GM10248 (cell line): Measurements from ENCODE around the gene SORCS3.

Experiments used
- CTCF ChIA-PET: fragments of 300-600 bp; sonication (Branson Sonifier 250); formaldehyde crosslinking; extraction: SDS; loops from one replicate; lab custom pipeline; 2021; ENCODE audit warnings: antibody characterized with exemption; lab: Yijun Ruan, JAX
- POLR2A ChIA-PET: fragments of 350-650 bp; sonication (Branson Sonifier 250); formaldehyde crosslinking; extraction: SDS; loops from one replicate; lab custom pipeline; 2020; ENCODE audit warnings: antibody characterized with exemption; lab: Yijun Ruan, JAX
- DNase-seq: peaks from one replicate; pipeline ENCODE4 v3.0.0; 2012; ENCODE audit errors: extremely low spot score
- CTCF ChIP-seq: IDR thresholded peaks from 2 replicates; pipeline ENCODE4 v1.5.1; 2012; ENCODE audit warnings: mild to moderate bottlenecking, low read depth; ENCODE audit errors: extremely low read depth, missing control alignments, control extremely low read depth

SORCS3 gene

GRCh38 chr10:105025092-105025491 lies 384.0 kb downstream of the SORCS3 start:
- POLR2A ChIA-PET = no interaction called here
- TF ChIP-seq CTCF = no peak

GRCh38 chr10:105026566-105026965 lies 385.5 kb downstream of the SORCS3 start:
- CTCF ChIA-PET = no interaction called here
- no peak for TF ChIP-seq CTCF
- POLR2A ChIA-PET = no interaction called here
- no peak for DNase-seq

More at GRCh38 chr10:105025092-105025491, 384.0 kb downstream of the SORCS3 start:
- no peak for DNase-seq
- CTCF ChIA-PET = interaction anchor here (0.9 to 1.5 kb wide), 2 partner anchors 24 to 32 kb away, joined by 3 read pairs; no protein-coding TSS in a partner anchor

- TF ChIP-seq CTCF = no peak
- no peak for DNase-seq
- ChIA-PET POLR2A (no interaction called here), CTCF (interaction anchor here (1.2 kb wide), 1 partner anchor 14 kb away, joined by 3 read pairs; no protein-coding TSS in a partner anchor)
These were observed 388.2 kb downstream of the SORCS3 start for GRCh38 chr10:105029286-105029685.

GRCh38 chr10:105037022-105037421 lies 395.9 kb downstream of the SORCS3 start:
- ChIA-PET POLR2A (no interaction called here), CTCF (interaction anchor here (1.6 kb wide), 1 partner anchor 17 kb away, joined by 3 read pairs; no protein-coding TSS in a partner anchor)
- DNase-seq = no peak
- TF ChIP-seq CTCF = no peak

GRCh38 chr10:105041956-105042355 lies 400.9 kb downstream of the SORCS3 start:
- ChIA-PET POLR2A (no interaction called here), CTCF (interaction anchor here (1.6 kb wide), 1 partner anchor 12 kb away, joined by 3 read pairs; no protein-coding TSS in a partner anchor)
- no peak for TF ChIP-seq CTCF
- no peak for DNase-seq

- no peak for TF ChIP-seq CTCF
- ChIA-PET POLR2A (no interaction called here), CTCF (interaction anchor here (1.6 kb wide), 1 partner anchor 13 kb away, joined by 3 read pairs; no protein-coding TSS in a partner anchor)
- no peak for DNase-seq
These were observed 401.9 kb downstream of the SORCS3 start for GRCh38 chr10:105042906-105043552.
